Astrocyte (in vitro differentiated cells and primary cell): ENCODE results near the gene NAA16. TPM values are rescaled to one million over a fixed set of nuclear protein-coding genes. Genes with fewer than 3 reads are reported as not detected.
"Not testable (repeated sequence)": the region's sequence is repeated elsewhere in the genome, so short reads cannot be mapped to it uniquely, and the experiment has no call there.

Source experiments
- DNase-seq: peaks from one replicate; pipeline ENCODE4 v3.0.0-alpha.2; 2010; ENCODE audit warnings: low read depth
- FAIRE-seq: peaks from 2 replicates; lab custom pipeline; 2011; peaks lifted over from hg19 to GRCh38; lab: Jason Lieb, UNC
- H2AFZ ChIP-seq: 2 replicates; pipeline ENCODE4 v1.6.0; 2012; ENCODE audit warnings: low read depth, low read length, inconsistent platforms
- H3K27ac ChIP-seq: 2 replicates; pipeline ENCODE4 v1.5.1; 2011; ENCODE audit warnings: low read depth, low read length, inconsistent platforms
- H3K27me3 ChIP-seq: 2 replicates; pipeline ENCODE4 v1.6.0; 2011; ENCODE audit warnings: low read length, inconsistent platforms; ENCODE audit not compliant: insufficient read depth
- H3K36me3 ChIP-seq: 2 replicates; pipeline ENCODE4 v1.5.1; 2011; ENCODE audit warnings: low read length, inconsistent platforms; ENCODE audit not compliant: insufficient read depth
- H3K4me1 ChIP-seq: 2 replicates; pipeline ENCODE4 v1.5.1; 2011; ENCODE audit warnings: low read length, inconsistent platforms; ENCODE audit not compliant: insufficient read depth
- H3K4me2 ChIP-seq: 2 replicates; pipeline ENCODE4 v1.6.0; 2012; ENCODE audit warnings: low read length, inconsistent platforms
- H3K4me3 ChIP-seq: 2 replicates; pipeline ENCODE4 v1.5.1; 2011; ENCODE audit warnings: low read depth, mild to moderate bottlenecking, low read length, inconsistent platforms; ENCODE audit not compliant: insufficient read depth
- H3K79me2 ChIP-seq: 2 replicates; pipeline ENCODE4 v1.6.0; 2012; ENCODE audit warnings: mild to moderate bottlenecking, low read length, inconsistent platforms; ENCODE audit not compliant: insufficient read depth
- H3K9ac ChIP-seq: 2 replicates; pipeline ENCODE4 v1.6.0; 2012; ENCODE audit warnings: mild to moderate bottlenecking, low read length, inconsistent platforms
- H3K9me3 ChIP-seq: 2 replicates; pipeline ENCODE4 v1.5.1; 2012; ENCODE audit warnings: low read depth, mild to moderate bottlenecking, low read length, inconsistent platforms; ENCODE audit not compliant: insufficient read depth
- H4K20me1 ChIP-seq: 2 replicates; pipeline ENCODE4 v1.6.0; 2012; ENCODE audit warnings: low read length, inconsistent platforms; ENCODE audit not compliant: insufficient read depth
- H3K27ac Mint-ChIP-seq: one replicate; pipeline ENCODE4 v1.8.0; 2021; ENCODE audit warnings: mild to moderate bottlenecking, mixed read lengths; ENCODE audit not compliant: unreplicated experiment
- H3K27me3 Mint-ChIP-seq: one replicate; pipeline ENCODE4 v1.8.0; 2021; ENCODE audit warnings: low read depth, mixed read lengths; ENCODE audit not compliant: unreplicated experiment
- H3K36me3 Mint-ChIP-seq: one replicate; pipeline ENCODE4 v1.8.0; 2021; ENCODE audit warnings: low read depth, mixed read lengths; ENCODE audit not compliant: unreplicated experiment
- H3K4me1 Mint-ChIP-seq: one replicate; pipeline ENCODE4 v1.8.0; 2021; ENCODE audit warnings: low read depth, mixed read lengths; ENCODE audit not compliant: unreplicated experiment
- H3K4me3 Mint-ChIP-seq: one replicate; pipeline ENCODE4 v1.8.0; 2021; ENCODE audit warnings: mild to moderate bottlenecking, moderate library complexity, mixed read lengths; ENCODE audit not compliant: unreplicated experiment
- H3K9me3 Mint-ChIP-seq: one replicate; pipeline ENCODE4 v1.8.0; 2021; ENCODE audit warnings: mild to moderate bottlenecking, mixed read lengths; ENCODE audit not compliant: unreplicated experiment
- EZH2 ChIP-seq: IDR thresholded peaks from 2 replicates; pipeline ENCODE4 v1.6.1; 2012; ENCODE audit warnings: mild to moderate bottlenecking, low read length, inconsistent platforms; ENCODE audit not compliant: insufficient read depth
- total RNA-seq: library from RNA; stranded (reverse); gene quantifications from 2 replicates; pipeline ENCODE4 v1.2.1, GENCODE V29; 2021
- TF ChIP-seq, protein P1 (sequence below): IDR thresholded peaks from 2 replicates; pipeline ENCODE4 v1.5.1; 2011; ENCODE audit warnings: low read depth, mild to moderate bottlenecking, inconsistent platforms, low read length, moderate library complexity; ENCODE audit not compliant: insufficient read depth

The NAA16 gene
- total RNA-seq, 1 donor from 2014 or later, result 11.5 TPM

DNA sequence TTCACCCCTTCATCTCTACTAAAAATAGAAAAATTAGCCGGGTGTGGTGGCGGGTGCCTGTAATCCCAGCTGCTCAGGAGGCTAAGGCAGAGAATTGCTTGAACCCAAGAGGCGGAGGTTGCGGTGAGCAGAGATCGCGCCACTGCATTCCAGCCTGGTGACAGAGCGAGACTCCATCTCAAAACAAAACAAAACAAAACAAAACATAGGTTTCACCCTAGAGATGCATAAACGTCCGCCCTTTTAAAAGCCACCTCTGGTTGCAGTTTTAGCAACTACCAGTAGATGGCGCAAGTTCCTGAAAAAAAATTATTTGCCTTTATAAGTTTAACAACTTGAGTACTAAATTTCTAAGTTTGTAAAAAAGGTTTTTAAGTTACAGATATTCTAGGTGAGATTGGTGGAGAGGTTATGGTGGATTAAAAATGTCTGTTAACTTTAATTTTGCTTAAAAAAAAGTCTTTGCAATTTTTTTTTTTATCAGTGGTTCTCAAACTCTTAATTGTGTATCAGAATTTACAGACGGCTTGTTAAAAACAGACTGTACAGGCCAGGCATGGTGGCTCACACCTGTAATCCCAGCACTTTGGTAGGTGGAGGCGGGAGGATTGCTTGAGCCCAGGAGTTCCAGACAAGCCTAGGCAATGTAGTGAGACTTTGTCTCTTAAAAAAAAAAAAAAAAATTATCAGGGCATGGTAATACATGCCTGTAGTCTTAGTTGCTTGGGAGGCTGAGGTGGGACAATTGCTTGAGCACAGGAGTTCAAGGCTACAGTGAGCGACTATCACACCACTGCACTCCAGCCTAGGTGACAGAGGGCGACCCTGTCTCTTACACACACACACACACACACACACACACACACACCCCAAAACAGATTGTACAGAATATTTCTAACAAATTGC, 42.1 kb downstream of the NAA16 start:
- peak; percentile 15 for DNase-seq
- peaks cover 3% of the 10 kb centered on the region for H3K4me1 ChIP-seq
- no peaks in the 10 kb centered on the region for H4K20me1 ChIP-seq
- Mint-ChIP-seq H3K36me3 (peaks cover 1% of the 10 kb centered on the region), H3K4me3 (no peak overlapping the region), H3K27ac (peak overlapping the region; percentile 47), H3K4me1 (no peaks in the 10 kb centered on the region), H3K27me3 (no peaks in the 10 kb centered on the region), H3K9me3 (no peaks in the 10 kb centered on the region)
- no peaks in the 10 kb centered on the region for H3K27me3 ChIP-seq
- H3K27ac ChIP-seq, result peak overlapping the region; percentile 10
- FAIRE-seq, result no peak
- H3K9ac ChIP-seq, result peak overlapping the region; percentile 33
- H3K9me3 ChIP-seq, result no peaks in the 10 kb centered on the region
- H3K36me3 ChIP-seq, result no peaks in the 10 kb centered on the region
- no peak overlapping the region for H2AFZ ChIP-seq
- TF ChIP-seq, protein P1, sequence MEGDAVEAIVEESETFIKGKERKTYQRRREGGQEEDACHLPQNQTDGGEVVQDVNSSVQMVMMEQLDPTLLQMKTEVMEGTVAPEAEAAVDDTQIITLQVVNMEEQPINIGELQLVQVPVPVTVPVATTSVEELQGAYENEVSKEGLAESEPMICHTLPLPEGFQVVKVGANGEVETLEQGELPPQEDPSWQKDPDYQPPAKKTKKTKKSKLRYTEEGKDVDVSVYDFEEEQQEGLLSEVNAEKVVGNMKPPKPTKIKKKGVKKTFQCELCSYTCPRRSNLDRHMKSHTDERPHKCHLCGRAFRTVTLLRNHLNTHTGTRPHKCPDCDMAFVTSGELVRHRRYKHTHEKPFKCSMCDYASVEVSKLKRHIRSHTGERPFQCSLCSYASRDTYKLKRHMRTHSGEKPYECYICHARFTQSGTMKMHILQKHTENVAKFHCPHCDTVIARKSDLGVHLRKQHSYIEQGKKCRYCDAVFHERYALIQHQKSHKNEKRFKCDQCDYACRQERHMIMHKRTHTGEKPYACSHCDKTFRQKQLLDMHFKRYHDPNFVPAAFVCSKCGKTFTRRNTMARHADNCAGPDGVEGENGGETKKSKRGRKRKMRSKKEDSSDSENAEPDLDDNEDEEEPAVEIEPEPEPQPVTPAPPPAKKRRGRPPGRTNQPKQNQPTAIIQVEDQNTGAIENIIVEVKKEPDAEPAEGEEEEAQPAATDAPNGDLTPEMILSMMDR, result peak; percentile 86
- TF ChIP-seq EZH2, result no peak
- peak overlapping the region; percentile 27 for H3K4me2 ChIP-seq
- no peaks in the 10 kb centered on the region for H3K79me2 ChIP-seq
- H3K4me3 ChIP-seq, result no peak overlapping the region

DNA sequence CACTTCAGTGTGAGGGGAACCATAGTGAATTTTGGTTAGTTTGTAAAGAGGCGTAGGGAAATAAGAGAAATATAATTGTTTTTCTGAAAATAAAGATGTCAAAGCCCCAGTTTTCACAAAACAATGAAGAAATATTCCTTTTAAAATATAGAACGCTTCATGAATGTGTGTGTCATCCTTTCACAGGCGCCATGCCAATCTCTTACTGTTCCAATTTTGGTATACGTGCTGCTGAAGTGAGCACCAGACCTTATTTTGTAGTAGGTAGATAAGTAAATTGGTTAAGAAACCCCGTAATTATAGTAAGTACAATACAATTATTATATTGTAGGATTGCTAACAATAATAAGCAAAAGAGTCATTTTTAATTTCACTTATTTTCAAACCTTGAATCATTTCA, 43.3 kb downstream of the NAA16 start:
- Histone ChIP-seq H3K4me1 (peaks cover 3% of the 10 kb centered on the region), H3K79me2 (no peaks in the 10 kb centered on the region), H3K27me3 (no peaks in the 10 kb centered on the region), H3K9me3 (no peaks in the 10 kb centered on the region), H3K4me2 (no peak overlapping the region), H3K4me3 (no peak overlapping the region), H3K27ac (no peak overlapping the region), H2AFZ (no peak overlapping the region), H3K36me3 (no peaks in the 10 kb centered on the region), H3K9ac (no peak overlapping the region), H4K20me1 (no peaks in the 10 kb centered on the region)
- no peak for DNase-seq
- no peaks in the 10 kb centered on the region for H3K9me3 Mint-ChIP-seq
- no peaks in the 10 kb centered on the region for H3K36me3 Mint-ChIP-seq
- no peak overlapping the region for H3K4me3 Mint-ChIP-seq
- no peaks in the 10 kb centered on the region for H3K4me1 Mint-ChIP-seq
- no peaks in the 10 kb centered on the region for H3K27me3 Mint-ChIP-seq
- no peak for TF ChIP-seq EZH2
- TF ChIP-seq, protein P1, result no peak
- FAIRE-seq, result no peak
- H3K27ac Mint-ChIP-seq, result no peak overlapping the region

DNA sequence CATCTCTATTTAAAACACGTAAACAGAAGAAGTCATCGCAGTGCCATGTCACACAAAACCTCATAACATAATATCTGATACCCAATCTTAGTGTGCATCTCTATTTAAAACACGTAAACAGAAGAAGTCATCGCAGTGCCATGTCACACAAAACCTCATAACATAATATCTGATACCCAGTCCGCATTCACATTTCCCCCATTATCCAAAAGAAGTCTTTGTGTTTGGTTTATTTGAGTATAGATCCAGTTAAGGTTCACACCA, 45.2 kb downstream of the NAA16 start:
- not testable (repeated sequence) for FAIRE-seq, H3K27ac ChIP-seq

More for the DNA sequence above, 45.2 kb downstream of the NAA16 start:
- H3K4me1 Mint-ChIP-seq, H3K27me3 ChIP-seq, H3K4me2 ChIP-seq, H3K9ac ChIP-seq, H2AFZ ChIP-seq, H3K36me3 Mint-ChIP-seq, H3K27ac Mint-ChIP-seq, H3K9me3 Mint-ChIP-seq, DNase-seq, H3K9me3 ChIP-seq, H4K20me1 ChIP-seq, H3K4me1 ChIP-seq, H3K27me3 Mint-ChIP-seq, H3K4me3 ChIP-seq, H3K36me3 ChIP-seq, H3K4me3 Mint-ChIP-seq, H3K79me2 ChIP-seq: not testable (repeated sequence)
